MM.1S (cell line): ENCODE results near the gene HS6ST1.

ENCODE experiments used
- DNase-seq: peaks from one replicate; pipeline ENCODE4 v3.0.0-alpha.2; 2015
- H2AFZ ChIP-seq: fragments of 300-600 bp; sonication (generic); 2 replicates; pipeline ENCODE4 v1.6.0; 2016; ENCODE audit warnings: antibody characterized with exemption, low read length
- H3F3A ChIP-seq: fragments of 300-600 bp; sonication (generic); 2 replicates; pipeline ENCODE4 v1.6.1; 2016; ENCODE audit warnings: mild to moderate bottlenecking, antibody characterized with exemption, low read length, moderate library complexity, mixed read lengths; ENCODE audit not compliant: insufficient read depth
- H3K27ac ChIP-seq: fragments of 300-600 bp; sonication (generic); 2 replicates; pipeline ENCODE4 v1.5.1; 2016; ENCODE audit warnings: mild to moderate bottlenecking, low read length
- H3K27me3 ChIP-seq: fragments of 300-600 bp; sonication (generic); replicated peaks from 2 replicates; pipeline ENCODE4 v1.6.0; 2016; ENCODE audit warnings: low read length; ENCODE audit not compliant: insufficient read depth
- H3K36me3 ChIP-seq: fragments of 300-600 bp; sonication (generic); replicated peaks from 2 replicates; pipeline ENCODE4 v1.6.1; 2016; ENCODE audit warnings: mild to moderate bottlenecking, low read length, mixed read lengths; ENCODE audit not compliant: insufficient read depth
- H3K4me1 ChIP-seq: fragments of 300-600 bp; sonication (generic); 2 replicates; pipeline ENCODE4 v1.6.1; 2016; ENCODE audit warnings: low read length, mixed read lengths
- H3K4me2 ChIP-seq: fragments of 300-600 bp; sonication (generic); 2 replicates; pipeline ENCODE4 v1.6.0; 2016; ENCODE audit warnings: low read depth, low read length
- H3K4me3 ChIP-seq: fragments of 300-600 bp; sonication (generic); 2 replicates; pipeline ENCODE4 v1.5.1; 2016; ENCODE audit warnings: low read length, mixed read lengths
- H3K79me2 ChIP-seq: fragments of 300-600 bp; sonication (generic); 2 replicates; pipeline ENCODE4 v1.6.1; 2016; ENCODE audit warnings: mixed run types, low read length, mixed read lengths
- H3K9ac ChIP-seq: fragments of 300-600 bp; sonication (generic); 2 replicates; pipeline ENCODE4 v1.6.1; 2016; ENCODE audit warnings: low read length, mixed read lengths
- H3K9me2 ChIP-seq: fragments of 300-600 bp; sonication (generic); replicated peaks from 2 replicates; pipeline ENCODE4 v1.6.1; 2016; ENCODE audit warnings: mild to moderate bottlenecking, low read length, mixed read lengths; ENCODE audit not compliant: insufficient read depth
- H3K9me3 ChIP-seq: fragments of 300-600 bp; sonication (generic); replicated peaks from 2 replicates; pipeline ENCODE4 v1.6.1; 2016; ENCODE audit warnings: mild to moderate bottlenecking, low read length, mixed read lengths; ENCODE audit not compliant: insufficient read depth
- H4K20me1 ChIP-seq: fragments of 300-600 bp; sonication (generic); 2 replicates; pipeline ENCODE4 v1.6.1; 2016; ENCODE audit warnings: mild to moderate bottlenecking, low read length, moderate library complexity, mixed read lengths; ENCODE audit not compliant: insufficient read depth
- EZH2 ChIP-seq: fragments of 300-600 bp; sonication (generic); optimal IDR thresholded peaks from 2 replicates; pipeline ENCODE3; 2017; ENCODE audit warnings: low read depth, mild to moderate bottlenecking, antibody characterized with exemption, low read length, mixed read lengths
- EZH2phosphoT487 ChIP-seq: fragments of 300-600 bp; sonication (generic); IDR thresholded peaks from 2 replicates; pipeline ENCODE4 v1.6.1; 2018; ENCODE audit warnings: antibody characterized with exemption, low read length
- TF ChIP-seq, protein P1 (sequence below): fragments of 300-600 bp; sonication (generic); IDR thresholded peaks from 2 replicates; pipeline ENCODE4 v1.5.1; 2016; ENCODE audit warnings: antibody characterized with exemption, low read length, mixed read lengths

The HS6ST1 gene

DNA sequence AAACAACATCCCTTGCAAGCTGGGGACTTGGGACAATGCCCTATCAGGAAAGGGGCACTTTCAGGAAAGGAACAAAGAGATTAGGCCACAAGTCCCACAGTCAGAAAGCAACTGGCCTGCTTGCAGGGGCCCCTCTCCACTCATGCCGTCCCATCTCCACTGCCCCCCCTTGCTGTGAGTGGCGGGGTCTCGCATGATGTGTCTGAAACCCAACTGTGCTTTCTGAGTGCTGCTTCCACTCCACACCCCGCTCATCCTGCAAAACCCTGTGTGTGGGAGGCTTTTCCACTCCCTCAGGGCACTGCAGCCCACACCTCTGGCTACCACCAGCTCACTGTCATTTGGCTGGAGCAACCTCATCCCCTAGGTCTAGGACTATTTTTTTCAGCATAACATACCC lies 7.9 kb downstream of the HS6ST1 start:
- no peaks in the 10 kb centered on the region for H3K9me2 ChIP-seq
- DNase-seq = no peak
- H3K36me3 ChIP-seq = no peaks in the 10 kb centered on the region
- H3K27ac ChIP-seq = no peak overlapping the region
- no peaks in the 10 kb centered on the region for H3F3A ChIP-seq
- H3K79me2 ChIP-seq = peaks cover 100% of the 10 kb centered on the region
- no peak overlapping the region for H3K9ac ChIP-seq
- H3K27me3 ChIP-seq = no peaks in the 10 kb centered on the region
- no peaks in the 10 kb centered on the region for H3K9me3 ChIP-seq
- H3K4me2 ChIP-seq = no peak overlapping the region
- no peaks in the 10 kb centered on the region for H3K4me1 ChIP-seq
- peaks cover 53% of the 10 kb centered on the region for H4K20me1 ChIP-seq
- no peak overlapping the region for H3K4me3 ChIP-seq
- no peak overlapping the region for H2AFZ ChIP-seq
- TF ChIP-seq EZH2 (no peak), EZH2phosphoT487 (no peak)
- TF ChIP-seq, protein P1, sequence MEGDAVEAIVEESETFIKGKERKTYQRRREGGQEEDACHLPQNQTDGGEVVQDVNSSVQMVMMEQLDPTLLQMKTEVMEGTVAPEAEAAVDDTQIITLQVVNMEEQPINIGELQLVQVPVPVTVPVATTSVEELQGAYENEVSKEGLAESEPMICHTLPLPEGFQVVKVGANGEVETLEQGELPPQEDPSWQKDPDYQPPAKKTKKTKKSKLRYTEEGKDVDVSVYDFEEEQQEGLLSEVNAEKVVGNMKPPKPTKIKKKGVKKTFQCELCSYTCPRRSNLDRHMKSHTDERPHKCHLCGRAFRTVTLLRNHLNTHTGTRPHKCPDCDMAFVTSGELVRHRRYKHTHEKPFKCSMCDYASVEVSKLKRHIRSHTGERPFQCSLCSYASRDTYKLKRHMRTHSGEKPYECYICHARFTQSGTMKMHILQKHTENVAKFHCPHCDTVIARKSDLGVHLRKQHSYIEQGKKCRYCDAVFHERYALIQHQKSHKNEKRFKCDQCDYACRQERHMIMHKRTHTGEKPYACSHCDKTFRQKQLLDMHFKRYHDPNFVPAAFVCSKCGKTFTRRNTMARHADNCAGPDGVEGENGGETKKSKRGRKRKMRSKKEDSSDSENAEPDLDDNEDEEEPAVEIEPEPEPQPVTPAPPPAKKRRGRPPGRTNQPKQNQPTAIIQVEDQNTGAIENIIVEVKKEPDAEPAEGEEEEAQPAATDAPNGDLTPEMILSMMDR = no peak

DNA sequence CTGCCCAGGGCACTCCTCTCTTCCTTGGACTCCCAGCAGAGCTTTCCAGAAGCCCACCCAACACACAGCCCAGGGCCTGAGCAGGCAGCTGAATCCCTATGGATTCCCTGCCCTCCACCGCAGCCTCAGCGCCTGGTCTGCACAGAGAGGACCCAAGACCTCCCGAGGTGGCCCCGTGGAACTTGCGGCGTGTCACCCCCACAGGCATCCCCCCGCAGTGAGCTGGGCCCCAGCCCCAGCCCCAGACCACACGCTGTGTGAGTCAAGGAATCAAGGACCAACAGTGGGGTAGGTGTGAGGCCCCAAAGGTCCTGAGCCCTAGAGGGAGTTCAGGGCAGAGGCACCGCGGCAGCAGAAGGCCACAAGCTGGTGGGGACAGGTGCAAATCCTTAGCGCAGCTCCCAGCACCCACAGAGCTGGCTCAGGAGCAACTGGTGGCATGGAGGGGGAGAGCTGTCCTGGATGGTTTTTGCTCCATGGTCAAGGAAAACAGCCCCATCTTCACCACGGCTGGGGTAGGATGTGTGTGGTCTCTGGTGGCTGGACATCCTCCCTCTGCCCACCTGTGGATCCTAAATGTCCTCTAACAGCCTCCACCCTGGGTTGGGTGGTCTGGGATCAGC lies 8.5 kb downstream of the HS6ST1 start:
- Histone ChIP-seq H3F3A (no peaks in the 10 kb centered on the region), H3K36me3 (no peaks in the 10 kb centered on the region), H3K9me3 (no peaks in the 10 kb centered on the region), H3K4me1 (no peaks in the 10 kb centered on the region), H4K20me1 (peaks cover 48% of the 10 kb centered on the region), H3K27ac (no peak overlapping the region), H3K4me2 (no peak overlapping the region), H3K79me2 (peaks cover 100% of the 10 kb centered on the region), H3K9ac (no peak overlapping the region), H2AFZ (no peak overlapping the region), H3K9me2 (no peaks in the 10 kb centered on the region), H3K4me3 (no peak overlapping the region), H3K27me3 (no peaks in the 10 kb centered on the region)
- DNase-seq = no peak
- TF ChIP-seq, protein P1 = no peak
- TF ChIP-seq EZH2phosphoT487 (no peak), EZH2 (no peak)

DNA sequence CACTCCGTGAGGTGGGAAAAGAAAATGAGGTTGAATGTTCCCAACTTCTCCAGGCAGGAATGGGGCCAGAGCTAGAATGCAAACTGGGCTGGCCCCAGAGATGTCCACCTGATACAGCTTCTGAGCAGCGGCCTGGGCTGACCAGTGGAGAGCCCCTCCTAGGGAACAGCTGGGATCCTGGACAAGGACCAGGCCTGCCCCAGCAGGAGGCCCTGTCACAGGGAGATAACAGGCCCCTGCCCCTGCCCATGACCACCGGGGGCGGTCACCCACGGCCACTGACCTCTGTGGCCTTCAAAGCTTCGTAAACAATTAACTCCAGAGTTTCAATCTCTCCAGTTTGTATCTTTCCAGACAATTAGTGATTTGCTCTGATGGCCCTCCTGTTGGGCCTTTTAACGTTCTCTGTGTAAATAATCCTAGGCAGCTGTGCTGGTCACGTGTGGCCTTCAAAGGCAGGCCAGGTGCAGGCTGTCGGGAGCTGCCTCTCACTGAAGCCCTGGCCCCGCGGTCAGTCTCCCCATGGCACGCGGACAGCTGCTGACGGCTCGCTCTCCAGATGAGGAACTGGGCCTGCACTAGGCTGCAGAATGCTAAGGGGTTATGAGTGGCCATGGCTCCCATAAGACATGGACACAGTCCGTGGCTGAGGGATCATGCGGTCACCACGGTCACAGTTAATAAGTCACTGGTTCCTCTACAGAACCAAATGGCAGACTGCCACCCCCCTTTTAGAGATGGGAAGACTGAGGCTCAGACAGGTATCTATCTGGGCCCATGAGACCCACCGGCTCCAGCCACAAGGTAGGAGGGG lies 9.2 kb downstream of the HS6ST1 start:
- no peaks in the 10 kb centered on the region for H3K27me3 ChIP-seq
- no peaks in the 10 kb centered on the region for H3F3A ChIP-seq
- H3K79me2 ChIP-seq = peaks cover 100% of the 10 kb centered on the region
- no peaks in the 10 kb centered on the region for H3K36me3 ChIP-seq
- DNase-seq = no peak
- no peak overlapping the region for H2AFZ ChIP-seq
- no peak overlapping the region for H3K4me2 ChIP-seq
- TF ChIP-seq, protein P1 = no peak
- no peak for TF ChIP-seq EZH2phosphoT487
- no peak for TF ChIP-seq EZH2
- H3K4me1 ChIP-seq = no peaks in the 10 kb centered on the region
- H3K9ac ChIP-seq = no peak overlapping the region
- no peak overlapping the region for H3K27ac ChIP-seq
- H3K9me2 ChIP-seq = no peaks in the 10 kb centered on the region
- no peaks in the 10 kb centered on the region for H3K9me3 ChIP-seq
- no peak overlapping the region for H3K4me3 ChIP-seq
- peaks cover 40% of the 10 kb centered on the region for H4K20me1 ChIP-seq
